Activated CD4-positive, CD25-positive, alpha-beta regulatory T cell treated with anti-CD3 and anti-CD28 coated beads, Interleukin-2, amount 50 U/mL, for 24 hours (primary cell): Measurements from ENCODE around the gene RBMS1.
A peak's percentile ranks its signal among the peaks of the same experiment; 100 is the strongest.

Experiments used
- ATAC-seq, 2 donors: fragments of 150-1000 bp; cut with Tn5 transposase; one replicate each; pipeline ENCODE4 v1.10.0; 2021; ENCODE audit warnings: mild to moderate bottlenecking in 1 of 2, moderate library complexity in 1 of 2

The RBMS1 gene

DNA sequence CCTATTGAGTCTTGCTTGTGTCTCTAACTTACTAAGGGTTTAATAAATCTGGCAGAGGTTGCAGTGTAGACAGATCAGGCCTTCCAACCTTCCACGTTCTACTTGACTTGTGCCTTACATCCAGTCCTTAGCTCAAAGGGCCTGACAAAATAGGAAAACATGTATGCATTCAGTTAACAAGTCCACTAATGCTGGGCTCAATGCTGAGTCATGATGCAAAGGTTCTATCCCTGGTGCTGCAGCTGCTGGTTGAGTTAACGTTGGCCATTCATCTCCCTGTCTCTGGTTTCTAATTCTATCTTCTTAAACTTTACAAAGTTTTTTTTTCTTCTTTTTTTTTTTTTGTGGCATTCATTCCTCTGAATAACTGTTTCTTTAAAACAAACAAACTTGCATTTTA, 247.3 kb downstream of the RBMS1 start:
- no peak for ATAC-seq

GRCh38 chr2:160245614-160246155, 247.9 kb downstream of the RBMS1 start:
- no peak for ATAC-seq

DNA sequence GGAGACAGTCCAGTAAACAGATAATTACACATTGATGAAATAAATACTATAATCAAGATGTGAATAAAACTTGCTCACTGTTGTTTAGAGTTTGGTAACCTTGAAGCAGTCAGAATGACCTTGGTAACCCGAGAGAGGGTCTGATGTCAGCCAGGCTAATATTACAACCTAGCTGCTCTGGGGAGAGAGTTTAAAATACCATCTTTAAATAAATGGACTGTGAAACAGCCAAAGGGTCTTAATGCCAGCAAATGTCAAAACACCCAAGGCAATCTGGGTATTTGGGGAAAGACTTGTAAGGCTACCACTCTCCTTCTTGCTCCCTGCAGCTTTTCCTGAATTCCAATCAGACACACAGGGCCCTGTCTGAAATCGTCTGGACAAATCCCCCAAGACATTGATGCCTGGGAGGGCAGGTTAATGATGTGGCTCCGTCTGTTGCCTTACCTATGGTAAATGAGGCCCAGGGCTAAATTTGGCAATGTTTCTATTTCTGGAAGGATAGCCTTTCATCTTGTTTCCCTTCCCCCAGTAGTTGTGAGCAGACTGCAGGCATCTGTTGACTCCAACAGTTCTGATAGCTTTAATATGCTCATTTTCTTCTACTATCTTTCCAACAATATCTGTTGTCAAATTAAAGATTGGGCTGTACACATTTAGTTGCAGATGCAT, 250.6 kb downstream of the RBMS1 start:
- no peak for ATAC-seq

DNA sequence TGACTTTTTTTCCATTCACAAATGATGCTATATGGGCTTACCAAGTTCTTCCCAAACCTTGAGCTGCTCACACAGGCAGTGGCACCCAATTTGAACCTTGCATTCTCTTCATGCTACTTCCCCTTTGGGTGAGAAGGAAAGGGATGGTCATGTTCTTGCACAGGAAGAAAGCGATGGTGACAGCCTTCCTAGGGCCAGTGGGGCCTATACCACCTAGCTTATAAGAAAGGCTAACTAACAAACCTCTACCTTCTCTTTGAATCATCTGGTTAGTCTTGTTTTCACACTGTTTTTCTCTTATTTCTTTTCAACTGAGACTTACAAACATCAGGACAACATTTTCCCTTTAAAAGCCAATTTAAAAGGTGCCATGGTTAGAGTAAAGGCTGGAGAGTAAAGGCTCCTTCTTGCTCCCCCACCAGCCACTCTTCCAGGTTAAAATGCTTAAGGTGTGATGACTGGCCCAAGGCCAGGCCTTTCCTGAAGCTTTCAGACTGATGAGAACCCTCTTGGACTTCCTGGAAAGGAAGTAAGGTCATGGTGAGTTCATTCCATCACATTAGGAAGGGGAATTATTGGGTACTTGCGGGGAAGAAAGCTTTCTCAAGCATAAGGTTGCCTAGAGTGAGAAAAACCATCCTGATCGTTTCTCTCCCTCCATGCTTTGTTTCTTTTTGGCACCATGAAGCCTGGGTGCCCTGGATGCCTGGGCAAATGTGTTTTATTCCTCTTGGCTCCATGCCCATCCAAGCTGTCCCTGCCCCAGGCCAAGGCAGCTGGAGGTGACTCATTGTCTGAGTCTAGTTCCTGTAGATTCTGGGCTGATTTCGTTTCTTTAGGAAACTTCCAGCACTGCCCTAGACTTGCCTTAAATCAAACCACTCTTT, 252.1 kb downstream of the RBMS1 start:
- ATAC-seq = no peak

GRCh38 chr2:160239436-160239835, 254.2 kb downstream of the RBMS1 start:
- ATAC-seq = no peak

- ATAC-seq = no peak
Measured at GRCh38 chr2:160238392-160238791, 255.2 kb downstream of the RBMS1 start.

- no peak for ATAC-seq
Measured at GRCh38 chr2:160232905-160233475, 260.6 kb downstream of the RBMS1 start.

DNA sequence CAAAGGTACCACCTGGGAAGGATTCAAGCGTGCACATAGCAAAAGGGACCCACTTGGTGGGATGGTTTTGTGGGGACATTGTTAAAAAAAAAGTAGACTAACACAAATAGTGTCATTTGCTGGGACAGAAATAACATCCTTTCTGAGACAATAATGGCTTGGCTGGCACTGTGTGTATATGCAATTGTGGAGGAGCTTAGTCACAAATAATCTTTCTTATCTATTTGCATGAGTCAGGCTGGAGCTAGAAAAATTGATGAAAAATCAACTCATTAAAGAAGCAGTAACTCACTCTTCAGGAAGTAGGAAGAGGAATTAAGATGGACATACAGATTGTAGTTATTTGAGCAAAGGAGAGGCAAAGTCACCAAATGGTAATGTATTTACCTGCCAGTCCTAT, 264.0 kb downstream of the RBMS1 start:
- ATAC-seq = no peak

GRCh38 chr2:160228141-160228917, 265.3 kb downstream of the RBMS1 start:
- ATAC-seq = no peak

DNA sequence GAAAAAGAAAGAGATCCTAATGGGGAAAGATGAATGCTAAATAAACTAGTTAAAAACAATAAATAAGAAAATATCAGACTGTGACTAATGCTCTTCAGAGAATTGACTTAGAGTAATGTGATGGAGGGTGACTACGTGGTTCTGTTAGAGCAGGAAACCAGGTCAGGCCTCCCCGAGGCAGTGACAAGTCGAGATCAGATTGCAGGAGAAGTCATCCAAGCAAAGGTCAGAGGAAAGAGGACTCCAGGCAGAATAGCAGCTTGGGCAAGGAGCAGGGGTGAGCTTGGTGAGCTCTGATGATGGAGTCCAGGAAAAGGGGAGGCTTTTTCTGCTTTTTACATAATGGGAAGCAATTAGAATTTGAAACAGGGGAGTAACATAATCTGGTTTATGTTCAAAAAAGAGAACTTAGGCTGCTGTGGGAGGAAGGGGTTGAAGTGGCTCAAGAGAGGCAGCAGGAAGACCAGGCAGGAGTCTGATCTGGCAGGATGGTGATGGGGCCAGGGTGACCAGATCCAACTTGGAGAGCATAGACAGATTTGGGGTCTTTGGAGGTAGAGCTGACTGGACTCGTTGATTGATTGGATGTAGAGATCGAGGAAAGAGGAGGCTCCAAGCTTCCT, 266.2 kb downstream of the RBMS1 start:
- ATAC-seq = peak in 1 of 2 donors; percentile 17

GRCh38 chr2:160226367-160226766, 267.2 kb downstream of the RBMS1 start:
- no peak for ATAC-seq

GRCh38 chr2:160225722-160226121, 267.9 kb downstream of the RBMS1 start:
- no peak for ATAC-seq

- peak; percentile 1 to 3 for ATAC-seq
Measured at GRCh38 chr2:160224507-160224906, 269.1 kb downstream of the RBMS1 start.

DNA sequence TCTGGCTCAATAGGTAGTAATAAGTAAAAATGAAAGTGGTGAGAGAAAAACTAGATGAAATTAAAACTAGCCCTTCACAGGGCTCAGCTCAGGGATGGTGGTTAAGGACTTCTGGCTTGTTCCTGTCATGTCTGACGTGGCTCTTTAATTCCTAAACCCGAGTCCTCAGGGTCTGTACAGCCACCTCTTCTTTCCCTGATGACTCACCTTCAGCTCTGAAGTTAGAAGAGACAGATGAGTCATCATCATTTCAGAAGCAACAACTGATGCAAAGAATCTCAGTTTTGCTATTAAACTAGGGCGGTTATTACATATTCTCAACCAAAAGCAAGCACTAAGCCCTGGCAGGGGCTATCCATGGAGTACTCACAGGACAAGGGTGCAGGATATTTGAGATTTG, 269.5 kb downstream of the RBMS1 start:
- ATAC-seq = peak; percentile 84 to 89

DNA sequence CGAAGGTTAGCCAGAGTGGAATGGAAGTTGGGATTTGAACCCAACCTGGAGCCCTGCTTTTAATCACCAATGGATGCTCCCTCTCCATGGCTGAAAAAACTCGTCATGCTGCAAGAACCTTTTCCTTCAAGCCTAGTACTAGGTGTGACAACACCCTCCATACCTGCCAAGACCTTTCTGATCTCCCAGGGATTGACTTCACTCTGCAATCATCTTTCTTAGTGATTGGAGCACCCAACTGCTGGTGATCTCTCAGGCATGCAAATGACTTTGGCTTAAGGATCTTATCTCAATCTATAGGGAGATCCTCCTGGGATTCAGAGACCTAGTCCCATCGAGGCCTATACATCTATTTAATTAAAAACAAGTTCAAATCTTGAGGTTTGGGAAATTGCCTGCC, 270.0 kb downstream of the RBMS1 start:
- ATAC-seq = no peak

DNA sequence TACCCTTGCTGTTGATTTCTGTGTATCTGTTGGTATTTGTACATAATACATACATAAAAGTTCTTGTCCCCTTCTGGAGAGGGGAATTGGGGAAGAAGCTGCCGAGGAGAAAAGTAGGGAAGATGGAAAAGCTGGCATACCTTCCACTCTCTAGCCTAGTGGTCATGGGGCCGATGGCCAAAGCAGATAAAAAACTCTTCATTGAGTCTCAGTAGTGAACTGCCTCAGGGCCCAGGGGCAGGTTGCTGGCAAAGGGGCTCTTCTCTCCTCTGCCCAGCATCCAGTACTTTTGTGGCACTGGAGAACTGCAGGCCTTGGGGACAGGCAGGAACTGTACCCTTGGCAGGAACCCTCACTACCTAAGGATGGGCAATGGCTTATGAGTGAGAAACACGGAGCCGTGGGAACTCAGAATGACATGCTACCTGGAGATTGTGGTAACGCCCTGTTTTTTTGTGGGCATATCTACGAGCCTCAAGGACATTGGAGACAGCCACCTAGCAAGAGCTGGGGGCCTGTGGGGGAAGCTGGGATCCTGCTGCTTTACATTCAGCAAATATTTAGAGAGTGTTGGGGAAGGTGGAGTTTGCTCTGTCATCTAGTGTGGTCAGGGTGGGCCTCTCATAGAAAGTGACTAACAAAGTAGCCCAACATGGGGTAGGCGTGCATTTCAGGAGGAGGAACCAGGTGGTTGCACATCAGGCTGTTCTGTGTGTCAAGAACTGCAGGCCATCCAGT, 270.9 kb downstream of the RBMS1 start:
- no peak for ATAC-seq
